Measurements from ENCODE around the gene PRKAG1. TPM values are rescaled to one million over a fixed set of nuclear protein-coding genes. Genes with fewer than 3 reads are reported as not detected.

PRKAG1 gene
- total RNA-seq, 2 experiments from 2014 or later: 49.4 to 50.9 TPM

DNA sequence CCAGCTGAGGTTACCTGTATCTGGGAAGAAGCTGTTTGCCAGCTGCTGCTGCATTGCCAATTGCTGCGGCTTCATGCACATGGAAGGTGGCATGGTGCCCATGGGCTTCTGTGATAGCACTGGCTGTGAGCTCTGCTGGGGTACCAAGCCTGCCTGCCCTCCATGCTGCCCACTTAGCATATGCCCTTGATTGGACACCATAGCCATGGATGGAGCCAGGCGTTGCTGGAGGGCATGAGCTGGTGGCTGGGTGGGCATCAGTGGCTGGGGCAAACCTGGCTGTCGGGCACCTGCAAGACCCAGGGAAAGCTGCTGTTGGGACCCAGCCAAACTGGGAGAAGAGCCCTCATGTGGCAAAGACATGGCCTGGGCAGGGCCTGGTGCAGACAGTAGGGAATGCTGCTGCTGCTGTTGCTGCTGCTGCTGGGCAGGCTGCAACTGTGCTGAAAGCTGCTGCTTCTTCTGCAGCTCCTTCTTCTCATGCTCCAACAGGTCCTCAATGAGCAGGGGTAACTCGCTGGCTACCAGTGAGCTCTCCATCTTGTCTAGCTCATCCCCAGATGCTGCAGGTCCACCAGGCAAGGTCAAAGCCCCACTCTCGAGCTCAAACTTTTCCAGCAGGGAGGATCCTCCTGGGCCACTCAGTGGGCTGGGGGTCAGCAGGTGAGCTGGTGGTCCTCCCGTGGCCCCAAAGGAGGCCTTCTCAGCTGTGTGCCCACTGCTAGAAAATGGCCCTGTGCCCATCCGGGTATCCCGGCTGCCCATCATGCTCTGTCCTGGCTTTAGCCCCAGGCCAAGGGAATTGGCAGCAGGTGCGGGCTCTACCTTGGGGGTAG is 18.8 kb upstream of the PRKAG1 start:
- Mint-ChIP-seq H3K9me3 (no peaks in the 10 kb centered on the region), H3K36me3 (ENCODE audit: low read depth) (peaks cover 13% of the 10 kb centered on the region), H3K4me3 (no peak overlapping the region), H3K27me3 (ENCODE audit: low read depth) (no peaks in the 10 kb centered on the region), H3K4me1 (ENCODE audit: low read depth) (no peaks in the 10 kb centered on the region), H3K27ac (no peak overlapping the region)
- CTCF ChIA-PET: interaction anchor here (0.5 to 1.5 kb wide), 8 partner anchors 11 to 85 kb away, joined by 3 to 6 read pairs (median 3); no protein-coding TSS in a partner anchor
- intact Hi-C loops (cut with micrococcal nuclease): no loop called here
- DNase-seq: no peak

DNA sequence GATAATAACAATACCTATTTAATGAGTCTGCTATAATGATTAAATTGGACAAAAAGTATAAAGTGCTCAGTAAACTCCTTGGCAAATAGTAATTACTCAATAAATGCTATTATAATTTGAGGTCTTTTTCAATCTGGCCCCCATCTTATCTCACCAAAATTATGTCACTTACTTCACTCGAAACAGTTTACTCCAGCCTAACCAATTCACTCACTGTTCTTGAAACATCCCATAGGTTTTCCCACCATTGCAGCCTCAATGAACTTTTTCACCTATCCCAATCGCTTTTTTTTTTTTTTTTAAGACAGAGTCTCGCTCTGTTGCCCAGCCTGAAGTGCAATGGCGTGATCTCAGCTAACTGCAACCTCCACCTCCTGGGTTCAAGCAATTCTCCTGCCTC is 17.5 kb upstream of the PRKAG1 start:
- Mint-ChIP-seq H3K4me3 (no peak overlapping the region), H3K4me1 (ENCODE audit: low read depth) (no peaks in the 10 kb centered on the region), H3K36me3 (ENCODE audit: low read depth) (peaks cover 12% of the 10 kb centered on the region), H3K27me3 (ENCODE audit: low read depth) (no peaks in the 10 kb centered on the region), H3K27ac (no peak overlapping the region), H3K9me3 (no peaks in the 10 kb centered on the region)
- CTCF ChIA-PET: interaction anchor here (0.9 to 1.5 kb wide), 6 partner anchors 8 to 146 kb away, joined by 3 to 5 read pairs (median 4); no protein-coding TSS in a partner anchor
- intact Hi-C loops (cut with micrococcal nuclease): no loop called here
- DNase-seq: no peak

DNA sequence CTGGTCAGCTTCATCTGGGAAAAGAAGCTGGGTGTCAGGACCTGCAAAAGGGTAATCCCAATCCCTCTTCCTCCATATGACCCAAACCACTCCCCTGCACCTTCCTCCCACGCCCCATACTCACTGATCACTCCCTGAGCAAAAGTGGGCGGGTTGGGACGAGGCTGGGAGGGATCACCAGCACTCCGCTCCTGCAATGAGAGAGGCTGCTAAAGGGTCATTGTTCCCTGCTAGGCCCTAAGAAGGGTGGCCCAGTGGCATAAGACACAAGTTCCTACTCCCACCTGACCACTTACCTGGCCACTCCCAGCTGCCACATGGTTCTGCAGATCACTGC is 15.7 kb upstream of the PRKAG1 start:
- intact Hi-C loops (cut with micrococcal nuclease): no loop called here
- Mint-ChIP-seq H3K4me1 (ENCODE audit: low read depth) (no peaks in the 10 kb centered on the region), H3K27me3 (ENCODE audit: low read depth) (no peaks in the 10 kb centered on the region), H3K4me3 (no peak overlapping the region), H3K36me3 (ENCODE audit: low read depth) (peaks cover 13% of the 10 kb centered on the region), H3K9me3 (no peaks in the 10 kb centered on the region), H3K27ac (no peak overlapping the region)
- CTCF ChIA-PET: interaction anchor here (0.8 to 1.3 kb wide), 2 partner anchors 10 to 17 kb away, joined by 3 to 4 read pairs; no protein-coding TSS in a partner anchor
- no peak for DNase-seq

DNA sequence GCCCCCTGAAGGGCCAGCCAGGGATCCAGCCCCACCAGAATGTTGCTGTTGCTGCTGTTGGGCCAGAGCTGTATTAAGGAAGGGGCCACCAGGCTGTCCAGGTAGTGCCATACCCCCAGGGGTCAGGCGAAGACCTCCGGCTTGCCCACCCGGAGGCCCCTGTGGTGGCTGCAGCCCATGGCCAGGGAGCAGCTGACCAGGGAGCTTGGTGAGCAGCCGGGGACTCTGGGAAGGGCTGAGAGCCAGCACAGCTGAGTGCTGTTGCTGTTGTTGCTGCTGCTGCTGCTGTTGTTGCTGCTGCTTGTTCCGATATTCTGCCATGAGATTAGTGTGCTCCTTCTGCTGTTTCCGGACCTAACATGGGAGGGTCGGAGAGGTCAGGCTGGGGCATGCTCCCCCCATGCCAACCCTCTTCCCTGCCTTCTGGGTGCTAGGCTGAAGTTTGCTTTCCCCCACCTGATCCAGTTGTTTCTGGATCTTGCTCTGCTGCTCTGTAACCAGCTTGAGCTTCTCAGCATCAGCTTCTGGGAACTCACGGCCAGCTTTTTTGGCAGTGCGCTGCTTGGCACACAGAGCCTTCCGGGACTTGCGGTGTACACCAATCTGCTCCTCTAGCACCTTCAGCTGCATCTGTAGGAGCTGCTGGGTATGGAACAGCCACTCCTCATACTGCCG is 15.2 kb upstream of the PRKAG1 start:
- Mint-ChIP-seq H3K27me3 (ENCODE audit: low read depth) (no peaks in the 10 kb centered on the region), H3K27ac (no peak overlapping the region)
- no peak for DNase-seq

DNA sequence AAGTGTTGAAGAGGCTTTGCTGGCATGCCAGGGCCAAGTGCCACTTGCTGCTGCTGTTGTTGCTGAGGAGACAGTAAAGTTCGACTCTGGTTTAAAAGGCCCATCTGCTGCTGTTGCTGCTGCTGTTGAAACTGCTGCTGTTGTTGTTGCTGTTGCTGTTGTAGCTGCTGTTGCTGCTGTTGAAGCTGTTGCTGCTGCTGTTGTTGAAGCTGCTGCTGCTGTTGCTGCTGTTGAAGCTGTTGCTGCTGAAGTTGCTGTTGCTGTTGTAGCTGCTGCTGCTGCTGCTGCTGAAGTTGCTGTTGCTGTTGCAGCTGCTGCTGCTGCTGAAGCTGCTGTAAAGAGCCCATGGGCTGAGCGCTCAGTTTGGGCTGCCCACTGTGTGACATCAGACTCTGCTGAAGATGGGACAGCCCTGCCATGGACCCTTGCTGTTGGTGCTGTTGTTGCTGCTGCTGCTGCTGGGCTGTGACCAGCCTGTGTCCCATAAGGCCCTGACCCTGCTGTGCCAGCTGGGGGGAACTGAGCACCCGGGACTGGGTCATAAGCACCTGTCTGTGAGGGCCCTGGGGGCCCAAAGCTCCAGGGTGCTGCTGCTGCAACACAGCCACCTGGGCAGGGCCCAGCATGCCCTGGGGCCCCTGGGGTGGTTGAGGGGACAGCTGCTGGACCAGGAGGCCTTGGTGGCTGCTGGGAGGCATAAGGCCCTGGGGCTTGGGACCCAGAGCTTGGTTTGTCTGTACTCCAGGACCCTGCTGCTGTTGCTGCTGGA is 14.3 kb upstream of the PRKAG1 start:
- H3K27me3 Mint-ChIP-seq (ENCODE audit: low read depth): no peaks in the 10 kb centered on the region
- intact Hi-C loops (cut with micrococcal nuclease): no loop called here
- DNase-seq: no peak
- H3K27ac Mint-ChIP-seq: no peak overlapping the region
- no peaks in the 10 kb centered on the region for H3K4me1 Mint-ChIP-seq (ENCODE audit: low read depth)
- no peaks in the 10 kb centered on the region for H3K9me3 Mint-ChIP-seq
- CTCF ChIA-PET: interaction anchor here (1.0 kb wide), 1 partner anchor 10 kb away, joined by 4 read pairs; no protein-coding TSS in a partner anchor
- H3K4me3 Mint-ChIP-seq: no peak overlapping the region
- H3K36me3 Mint-ChIP-seq (ENCODE audit: low read depth): peaks cover 21% of the 10 kb centered on the region

More for the DNA sequence above, 15.2 kb upstream of the PRKAG1 start:
- CTCF ChIA-PET: interaction anchor here (0.8 to 1.3 kb wide), 2 partner anchors 10 to 16 kb away, joined by 3 to 4 read pairs; no protein-coding TSS in a partner anchor
- Mint-ChIP-seq H3K9me3 (no peaks in the 10 kb centered on the region), H3K36me3 (ENCODE audit: low read depth) (peaks cover 16% of the 10 kb centered on the region), H3K4me3 (no peak overlapping the region), H3K4me1 (ENCODE audit: low read depth) (no peaks in the 10 kb centered on the region)
- intact Hi-C loops (cut with micrococcal nuclease): no loop called here

DNA sequence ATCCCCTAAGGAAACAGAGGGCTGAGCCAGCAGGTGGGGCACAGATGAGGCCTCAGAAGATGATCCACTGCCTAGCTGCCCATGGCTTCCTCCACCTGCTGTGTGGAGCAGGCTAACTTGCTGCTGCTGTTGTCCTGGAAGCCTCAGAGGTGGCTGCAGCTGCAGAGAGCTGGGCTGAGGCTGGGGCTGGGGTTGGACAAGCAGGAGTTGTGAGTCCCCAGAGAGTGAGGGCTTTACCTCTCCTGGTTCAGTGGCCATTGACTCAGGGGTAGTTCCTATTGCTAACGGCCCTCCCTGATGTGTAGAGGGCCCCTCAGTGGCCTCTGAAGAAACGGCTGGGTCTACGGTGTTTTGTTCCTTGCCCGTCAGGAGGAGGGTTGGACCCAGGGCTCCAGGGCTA is 13.7 kb upstream of the PRKAG1 start:
- no peaks in the 10 kb centered on the region for H3K9me3 Mint-ChIP-seq
- CTCF ChIA-PET: interaction anchor here (1.0 kb wide), 1 partner anchor 11 kb away, joined by 4 read pairs; no protein-coding TSS in a partner anchor
- H3K27me3 Mint-ChIP-seq (ENCODE audit: low read depth): no peaks in the 10 kb centered on the region
- no peaks in the 10 kb centered on the region for H3K4me1 Mint-ChIP-seq (ENCODE audit: low read depth)
- no peak overlapping the region for H3K27ac Mint-ChIP-seq
- DNase-seq: no peak
- H3K4me3 Mint-ChIP-seq: no peak overlapping the region
- peaks cover 27% of the 10 kb centered on the region for H3K36me3 Mint-ChIP-seq (ENCODE audit: low read depth)
- intact Hi-C loops (cut with micrococcal nuclease): no loop called here

DNA sequence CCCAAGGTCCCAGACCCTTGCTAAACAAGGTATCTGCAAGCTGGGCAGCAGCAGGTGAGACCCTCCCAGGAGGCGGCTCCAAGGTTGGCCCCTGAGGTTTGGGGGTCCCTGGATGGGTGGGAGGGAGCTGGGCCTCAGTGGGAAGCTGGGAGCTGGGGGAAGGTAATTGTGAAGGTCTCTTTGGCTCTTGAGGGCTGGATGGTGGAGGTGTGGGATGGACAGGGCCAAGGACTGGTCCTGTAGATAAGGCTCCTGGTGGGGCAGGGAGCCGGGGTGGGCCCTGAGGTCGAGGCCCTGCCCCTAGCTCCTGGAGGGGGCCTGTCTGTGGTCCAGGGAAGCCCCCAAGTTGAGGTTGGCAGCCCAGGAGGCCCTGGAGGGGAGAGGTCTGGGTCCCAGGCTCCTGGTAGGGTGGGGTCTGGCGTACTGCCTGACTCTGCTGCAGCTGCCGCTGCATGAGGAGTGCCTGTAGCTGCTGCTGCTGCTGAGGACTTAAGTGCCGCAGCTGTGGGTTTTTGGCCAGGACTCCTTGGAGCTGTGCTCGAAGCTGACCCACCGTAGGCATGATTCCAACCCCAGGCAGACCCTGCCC is 13.1 kb upstream of the PRKAG1 start:
- CTCF ChIA-PET: interaction anchor here (1.0 to 1.3 kb wide), 4 partner anchors 11 to 34 kb away, joined by 3 to 4 read pairs (median 3); no protein-coding TSS in a partner anchor
- H3K9me3 Mint-ChIP-seq: no peaks in the 10 kb centered on the region

DNA sequence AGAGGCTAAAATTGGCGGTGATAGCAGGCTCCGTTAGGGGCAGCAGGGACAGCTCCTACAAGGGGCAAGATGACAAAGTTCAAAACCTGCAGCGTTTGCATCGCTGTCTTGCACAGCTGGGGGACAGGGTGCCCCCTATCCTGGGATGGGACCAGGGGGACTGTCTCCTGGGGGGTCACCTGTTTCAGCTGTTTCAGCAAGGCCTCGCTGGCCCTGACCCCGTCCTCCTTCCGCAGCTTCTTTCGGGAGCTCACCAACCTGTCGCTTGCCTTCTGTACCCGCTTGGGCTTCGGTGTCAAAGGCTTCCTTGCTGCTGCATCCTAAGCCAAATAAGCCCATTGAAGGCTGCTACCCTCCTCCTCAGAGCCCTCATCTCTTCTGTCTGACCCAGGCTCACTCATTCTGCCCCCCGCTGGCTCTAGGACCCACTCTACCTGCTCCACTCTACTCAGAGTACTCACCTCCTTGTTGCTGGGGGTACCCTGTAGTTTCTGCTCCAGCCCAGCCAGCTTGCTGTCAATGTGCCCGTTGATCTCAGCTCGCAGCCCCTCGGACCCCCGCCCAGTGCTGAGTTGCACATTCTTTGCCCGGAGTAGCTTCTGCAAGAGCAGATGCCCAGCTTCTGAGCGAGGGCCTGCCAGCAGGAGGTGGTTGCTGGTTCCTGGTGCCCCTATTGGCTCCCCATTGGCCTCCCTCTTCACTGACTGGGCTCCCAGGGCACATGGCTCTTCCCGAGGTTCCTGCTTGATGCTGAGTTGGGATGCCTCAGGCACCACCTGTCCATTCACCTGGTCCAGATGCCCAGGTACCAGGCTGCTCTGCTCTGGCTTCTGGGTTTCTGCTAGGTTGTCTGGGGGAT is 12.4 kb upstream of the PRKAG1 start:
- Mint-ChIP-seq H3K4me3 (no peak overlapping the region), H3K27ac (no peak overlapping the region), H3K36me3 (ENCODE audit: low read depth) (peaks cover 29% of the 10 kb centered on the region), H3K27me3 (ENCODE audit: low read depth) (no peaks in the 10 kb centered on the region), H3K9me3 (no peaks in the 10 kb centered on the region), H3K4me1 (ENCODE audit: low read depth) (no peaks in the 10 kb centered on the region)
- CTCF ChIA-PET: interaction anchor here (1.0 to 1.3 kb wide), 5 partner anchors 11 to 99 kb away, joined by 3 read pairs; no protein-coding TSS in a partner anchor
- intact Hi-C loops (cut with micrococcal nuclease): no loop called here
- DNase-seq: no peak

More for the DNA sequence above, 13.1 kb upstream of the PRKAG1 start:
- intact Hi-C loops (cut with micrococcal nuclease): no loop called here
- Mint-ChIP-seq H3K4me3 (no peak overlapping the region), H3K36me3 (ENCODE audit: low read depth) (peaks cover 29% of the 10 kb centered on the region), H3K27me3 (ENCODE audit: low read depth) (no peaks in the 10 kb centered on the region), H3K4me1 (ENCODE audit: low read depth) (no peaks in the 10 kb centered on the region), H3K27ac (no peak overlapping the region)
- DNase-seq: no peak

DNA sequence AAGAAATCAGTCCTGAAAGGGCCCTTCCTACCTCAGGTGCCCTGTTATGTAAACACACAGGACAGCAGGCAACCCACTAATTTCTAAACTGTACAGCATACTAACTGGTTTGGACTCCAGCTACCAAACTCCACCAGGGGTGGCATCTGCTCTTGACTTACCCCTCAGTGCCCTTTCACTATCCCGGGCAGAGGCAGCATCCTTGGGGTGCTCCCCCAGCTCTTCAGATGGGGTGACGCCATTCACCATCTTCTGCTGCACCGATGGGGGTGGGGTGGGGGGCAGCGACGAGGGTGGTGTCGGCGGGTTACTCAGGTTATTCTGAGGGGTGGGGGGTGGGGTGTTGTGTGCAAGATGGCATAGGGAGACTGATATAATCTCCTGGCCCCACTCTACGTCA is 11.5 kb upstream of the PRKAG1 start:
- H3K36me3 Mint-ChIP-seq (ENCODE audit: low read depth): peaks cover 31% of the 10 kb centered on the region
- intact Hi-C loops (cut with micrococcal nuclease): no loop called here
- DNase-seq: no peak

DNA sequence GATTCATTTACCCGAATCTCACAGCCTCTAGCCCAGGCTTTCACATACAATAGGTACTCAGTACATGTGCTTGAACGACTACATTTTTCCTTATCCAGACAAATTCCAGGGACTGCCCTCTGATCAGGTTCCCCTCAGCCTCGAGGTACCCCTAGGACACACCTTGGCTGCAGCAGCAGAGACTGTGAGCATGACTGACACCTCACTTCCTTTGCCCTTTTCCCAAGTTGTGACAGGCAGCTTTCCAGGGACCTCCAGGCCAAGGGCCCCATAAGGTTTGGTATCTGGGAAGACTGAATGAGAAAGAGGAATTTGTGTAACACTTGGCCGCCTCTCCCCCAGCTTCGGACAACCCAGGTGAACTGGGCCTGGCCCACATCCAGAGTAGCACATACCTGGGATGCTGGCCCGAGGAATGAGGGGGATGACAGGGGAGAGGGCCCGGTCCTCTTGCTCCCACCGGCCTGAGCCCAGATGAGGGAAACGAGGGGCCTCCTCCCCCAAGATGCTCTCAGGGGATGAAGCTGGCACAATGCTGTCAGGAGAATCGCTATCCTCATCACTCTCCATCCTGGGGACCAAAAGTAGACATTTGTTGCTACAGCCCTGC is 10.2 kb upstream of the PRKAG1 start:
- Mint-ChIP-seq H3K4me1 (ENCODE audit: low read depth) (no peaks in the 10 kb centered on the region), H3K4me3 (no peak overlapping the region), H3K9me3 (no peaks in the 10 kb centered on the region), H3K27ac (no peak overlapping the region), H3K27me3 (ENCODE audit: low read depth) (no peaks in the 10 kb centered on the region), H3K36me3 (ENCODE audit: low read depth) (peaks cover 33% of the 10 kb centered on the region)
- CTCF ChIA-PET: interaction anchor here (0.5 to 1.3 kb wide), 4 partner anchors 15 to 117 kb away, joined by 3 to 9 read pairs (median 4); no protein-coding TSS in a partner anchor
- DNase-seq: no peak
- intact Hi-C loops (cut with micrococcal nuclease): no loop called here

More for the DNA sequence above, 11.5 kb upstream of the PRKAG1 start:
- no peaks in the 10 kb centered on the region for H3K9me3 Mint-ChIP-seq
- CTCF ChIA-PET: interaction anchor here (0.6 to 1.3 kb wide), 5 partner anchors 11 to 100 kb away, joined by 3 to 9 read pairs (median 3); no protein-coding TSS in a partner anchor
- no peaks in the 10 kb centered on the region for H3K4me1 Mint-ChIP-seq (ENCODE audit: low read depth)
- H3K27me3 Mint-ChIP-seq (ENCODE audit: low read depth): no peaks in the 10 kb centered on the region
- no peak overlapping the region for H3K4me3 Mint-ChIP-seq
- no peak overlapping the region for H3K27ac Mint-ChIP-seq
